Epidermal melanocyte (primary cell): ENCODE data around the gene PUM1.

ENCODE experiments used
- DNase-seq: peaks from one replicate; pipeline ENCODE4 v3.0.0; 2011; ENCODE audit warnings: low spot score; ENCODE audit not compliant: insufficient read length

Gene PUM1

GRCh38 chr1:30907481-30908315, 157.8 kb downstream of the PUM1 start:
- DNase-seq: no peak

- no peak for DNase-seq
These were observed 158.7 kb downstream of the PUM1 start for GRCh38 chr1:30906631-30907441.

GRCh38 chr1:30905916-30906620, 159.4 kb downstream of the PUM1 start:
- DNase-seq: no peak

- no peak for DNase-seq
These were observed 160.1 kb downstream of the PUM1 start for GRCh38 chr1:30905403-30905802.

GRCh38 chr1:30904962-30905335, 160.6 kb downstream of the PUM1 start:
- no peak for DNase-seq

GRCh38 chr1:30904191-30904961, 161.1 kb downstream of the PUM1 start:
- no peak for DNase-seq

GRCh38 chr1:30903343-30904034, 162.0 kb downstream of the PUM1 start:
- DNase-seq: no peak

- no peak for DNase-seq
These were observed 162.8 kb downstream of the PUM1 start for GRCh38 chr1:30902593-30903290.

GRCh38 chr1:30901798-30902581, 163.5 kb downstream of the PUM1 start:
- DNase-seq: no peak

GRCh38 chr1:30900931-30901560, 164.5 kb downstream of the PUM1 start:
- DNase-seq: no peak

DNA sequence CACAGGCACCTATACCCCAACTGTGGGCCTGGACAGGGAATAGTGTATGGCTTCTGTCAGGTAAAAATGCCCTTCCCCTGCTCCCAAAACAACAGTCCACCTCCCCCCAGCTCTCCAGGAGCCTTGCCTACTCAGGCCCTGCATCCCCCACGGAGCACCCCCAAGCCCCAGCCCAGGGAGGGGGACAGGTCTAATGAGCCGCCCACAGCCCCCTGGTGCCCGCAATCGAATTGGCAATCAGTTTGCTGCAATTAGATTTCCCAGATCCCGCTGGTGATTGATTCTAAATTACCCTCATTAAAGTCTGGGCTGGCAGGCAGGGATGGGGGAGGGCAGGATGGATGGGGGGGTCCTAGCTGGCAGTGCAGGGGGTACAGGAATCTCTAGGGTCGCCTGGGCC, 165.0 kb downstream of the PUM1 start:
- DNase-seq: no peak

DNA sequence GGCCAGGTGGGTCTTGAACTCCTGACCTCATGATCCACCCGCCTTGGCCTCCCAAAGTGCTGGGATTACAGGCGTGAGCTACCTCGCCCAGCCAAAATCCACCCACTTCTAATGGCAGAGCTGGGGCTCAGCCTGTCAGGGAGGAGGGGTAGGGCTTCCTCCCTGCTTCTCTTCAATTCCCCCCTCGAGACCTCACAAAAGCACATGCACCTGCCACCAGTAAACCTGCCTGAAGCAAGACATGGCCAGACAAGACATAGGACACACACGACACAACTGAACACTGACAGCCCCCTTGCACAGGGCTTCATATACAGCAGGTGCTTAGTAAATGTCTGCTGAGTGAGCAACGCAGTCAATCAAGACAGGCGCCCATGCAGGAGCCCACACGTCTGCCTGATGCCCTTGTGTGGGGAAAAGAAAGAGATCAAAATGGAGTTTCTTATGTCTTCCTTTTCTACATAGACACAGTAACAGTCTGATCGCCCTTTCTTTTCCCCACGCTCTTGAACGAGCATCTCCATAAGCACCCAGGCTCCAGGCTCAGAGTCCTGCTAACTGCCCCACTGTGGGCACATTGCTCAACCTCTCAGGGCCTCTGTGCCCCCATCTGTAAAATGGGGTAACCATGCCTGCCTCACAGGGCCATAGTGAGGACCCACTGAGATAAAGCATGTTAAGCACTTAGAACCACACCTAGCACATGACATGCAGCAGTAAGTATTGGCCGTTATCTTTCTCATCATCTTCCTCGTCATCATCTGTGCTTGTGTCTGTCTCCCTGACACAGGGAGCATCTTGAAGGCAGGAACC, 165.7 kb downstream of the PUM1 start:
- no peak for DNase-seq

DNA sequence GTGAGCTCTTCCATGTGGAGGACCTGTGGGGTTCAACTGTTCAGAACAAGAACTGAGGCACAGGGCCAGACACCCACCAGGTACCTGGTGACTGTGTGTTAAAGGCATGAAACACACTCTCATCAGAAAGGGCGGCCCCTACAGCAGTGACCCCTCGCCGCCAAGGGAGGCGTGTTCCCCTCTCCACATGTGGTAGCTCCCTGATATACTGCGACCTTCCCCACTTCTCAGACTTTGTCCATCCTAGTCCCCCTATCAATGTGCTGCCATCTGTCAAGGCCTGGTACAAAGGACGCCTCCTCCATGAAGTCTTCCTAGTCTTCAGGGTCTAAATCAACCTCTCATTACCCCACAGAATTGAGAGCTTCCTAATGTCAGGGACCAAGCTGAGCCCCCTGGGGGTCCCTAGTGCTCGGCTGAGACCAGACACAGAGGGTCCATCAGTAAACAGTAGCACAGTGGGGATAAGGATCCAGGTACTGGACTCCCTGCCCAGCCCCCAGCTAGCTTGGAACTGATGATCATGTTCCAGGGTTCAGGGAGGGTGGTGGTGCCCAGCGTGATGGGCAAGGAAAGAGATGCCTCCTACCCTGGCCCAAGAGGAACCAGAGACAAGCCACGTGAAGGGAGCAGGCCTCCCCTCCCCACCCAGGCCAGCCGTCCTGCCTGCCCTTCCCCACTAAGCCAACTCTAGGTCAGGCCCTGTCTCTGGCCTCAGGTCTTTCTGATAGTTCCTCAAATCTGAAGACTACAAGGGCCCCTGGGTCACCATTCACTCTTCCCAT, 167.3 kb downstream of the PUM1 start:
- DNase-seq: no peak

DNA sequence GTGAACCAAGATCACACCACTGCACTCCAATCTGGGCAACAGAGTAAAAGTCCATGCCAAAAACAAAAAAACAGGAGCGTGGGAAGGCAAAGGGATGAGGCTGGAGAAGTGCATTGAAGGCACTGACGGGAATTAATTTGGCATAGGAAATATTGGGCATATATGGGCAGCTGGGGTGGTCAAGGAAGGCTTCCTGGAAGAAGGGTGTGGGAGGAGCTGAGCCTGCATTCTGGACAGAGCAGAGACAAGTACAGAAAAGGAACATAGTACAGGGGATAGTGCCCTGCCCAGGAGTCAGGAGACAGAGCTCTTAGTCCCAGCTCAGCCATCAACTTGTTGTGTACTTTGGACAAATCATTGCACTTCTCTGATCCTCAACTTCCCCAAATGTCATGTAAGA, 168.6 kb downstream of the PUM1 start:
- no peak for DNase-seq

- DNase-seq: no peak
These were observed 169.4 kb downstream of the PUM1 start for GRCh38 chr1:30895944-30896660.

DNA sequence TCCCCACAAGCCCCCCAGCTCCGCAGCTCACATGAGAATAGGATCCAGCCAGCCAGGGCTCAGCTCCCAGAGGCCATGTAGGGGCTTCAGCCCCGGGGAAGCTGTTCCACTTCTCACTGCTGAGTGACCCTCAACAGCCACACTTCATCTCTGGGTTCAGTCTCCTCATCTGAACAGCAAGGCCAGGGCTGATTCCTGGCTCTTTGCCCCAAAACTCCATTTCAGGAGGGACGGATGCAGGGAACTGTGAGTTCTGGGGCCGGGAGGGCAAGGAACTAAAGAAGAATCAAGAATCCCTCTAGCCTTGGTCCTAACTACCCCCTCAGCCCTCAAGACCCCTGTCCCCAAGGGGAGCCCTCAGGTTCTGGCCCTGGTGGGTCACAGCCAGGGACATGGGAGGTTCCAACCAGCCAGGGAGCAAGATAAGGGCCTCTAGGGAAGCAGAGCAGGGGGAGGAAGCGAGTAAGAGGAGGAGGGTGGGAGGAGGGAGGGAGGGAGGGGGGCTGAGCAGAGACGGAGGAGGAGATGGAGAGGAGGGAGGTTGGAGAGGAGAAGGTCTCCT, 170.1 kb downstream of the PUM1 start:
- DNase-seq: no peak
